Type B pancreatic cell (in vitro differentiated cells): ENCODE results near the gene TMEM163. TPM values are rescaled to one million over a fixed set of nuclear protein-coding genes. Genes with fewer than 3 reads are reported as not detected.

Experiments used
- DNase-seq: peaks from one replicate; pipeline ENCODE4 v3.0.0; 2021; ENCODE audit warnings: mixed read lengths; ENCODE audit not compliant: unreplicated experiment; ENCODE audit errors: extremely low spot score
- H3K27ac Mint-ChIP-seq: 2 replicates; pipeline ENCODE4 v1.8.0; 2021; ENCODE audit warnings: mild to moderate bottlenecking, mixed read lengths
- H3K27me3 Mint-ChIP-seq: 2 replicates; pipeline ENCODE4 v1.8.0; 2021; ENCODE audit warnings: mixed read lengths
- H3K36me3 Mint-ChIP-seq: 2 replicates; pipeline ENCODE4 v1.8.0; 2021; ENCODE audit warnings: mixed read lengths
- H3K4me1 Mint-ChIP-seq: one replicate; pipeline ENCODE4 v1.8.0; 2021; ENCODE audit warnings: mixed read lengths; ENCODE audit not compliant: unreplicated experiment
- H3K4me3 Mint-ChIP-seq: 2 replicates; pipeline ENCODE4 v1.8.0; 2021; ENCODE audit warnings: mild to moderate bottlenecking, mixed read lengths
- H3K9me3 Mint-ChIP-seq: 2 replicates; pipeline ENCODE4 v1.8.0; 2021; ENCODE audit warnings: mixed read lengths
- total RNA-seq: library from RNA; stranded (reverse); gene quantifications from 2 replicates; pipeline ENCODE4 v1.2.1, GENCODE V29; 2021; ENCODE audit warnings: low replicate concordance
- TF ChIP-seq, protein P1 (sequence below): fragments of 200-600 bp; sonication (generic); conservative IDR thresholded peaks from 2 replicates; pipeline ENCODE4 v1.5.0; 2021; ENCODE audit warnings: antibody characterized with exemption, mild to moderate bottlenecking

TMEM163 gene
- total RNA-seq, 1 donor from 2014 or later, result 4.0 TPM

DNA sequence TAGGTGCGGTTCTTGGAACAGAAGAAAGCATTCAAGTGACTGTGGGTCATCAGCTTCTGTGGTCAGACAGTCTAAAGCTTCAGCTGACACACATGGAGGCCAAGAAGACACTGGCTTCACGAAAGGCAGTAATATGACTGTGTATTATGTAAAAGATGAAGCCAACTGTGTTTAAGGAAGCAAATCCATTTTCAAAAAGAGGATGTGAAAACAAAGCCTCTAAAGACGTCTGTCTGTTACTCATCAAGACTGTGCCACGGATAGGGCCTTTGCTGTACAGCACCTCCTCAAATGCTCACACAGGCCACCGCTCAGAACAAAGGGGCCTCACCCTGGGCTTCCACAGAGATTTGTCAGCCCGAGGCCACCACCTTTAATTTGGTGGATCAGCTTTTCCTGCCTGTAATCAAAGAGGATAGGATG is 21.1 kb upstream of the TMEM163 start:
- no peak for DNase-seq
- Mint-ChIP-seq H3K4me3 (no peak overlapping the region), H3K27ac (no peak overlapping the region), H3K36me3 (no peaks in the 10 kb centered on the region), H3K4me1 (peaks cover 3% of the 10 kb centered on the region), H3K27me3 (peaks cover 8% of the 10 kb centered on the region), H3K9me3 (no peaks in the 10 kb centered on the region)
- TF ChIP-seq, protein P1, sequence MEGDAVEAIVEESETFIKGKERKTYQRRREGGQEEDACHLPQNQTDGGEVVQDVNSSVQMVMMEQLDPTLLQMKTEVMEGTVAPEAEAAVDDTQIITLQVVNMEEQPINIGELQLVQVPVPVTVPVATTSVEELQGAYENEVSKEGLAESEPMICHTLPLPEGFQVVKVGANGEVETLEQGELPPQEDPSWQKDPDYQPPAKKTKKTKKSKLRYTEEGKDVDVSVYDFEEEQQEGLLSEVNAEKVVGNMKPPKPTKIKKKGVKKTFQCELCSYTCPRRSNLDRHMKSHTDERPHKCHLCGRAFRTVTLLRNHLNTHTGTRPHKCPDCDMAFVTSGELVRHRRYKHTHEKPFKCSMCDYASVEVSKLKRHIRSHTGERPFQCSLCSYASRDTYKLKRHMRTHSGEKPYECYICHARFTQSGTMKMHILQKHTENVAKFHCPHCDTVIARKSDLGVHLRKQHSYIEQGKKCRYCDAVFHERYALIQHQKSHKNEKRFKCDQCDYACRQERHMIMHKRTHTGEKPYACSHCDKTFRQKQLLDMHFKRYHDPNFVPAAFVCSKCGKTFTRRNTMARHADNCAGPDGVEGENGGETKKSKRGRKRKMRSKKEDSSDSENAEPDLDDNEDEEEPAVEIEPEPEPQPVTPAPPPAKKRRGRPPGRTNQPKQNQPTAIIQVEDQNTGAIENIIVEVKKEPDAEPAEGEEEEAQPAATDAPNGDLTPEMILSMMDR, result no peak

DNA sequence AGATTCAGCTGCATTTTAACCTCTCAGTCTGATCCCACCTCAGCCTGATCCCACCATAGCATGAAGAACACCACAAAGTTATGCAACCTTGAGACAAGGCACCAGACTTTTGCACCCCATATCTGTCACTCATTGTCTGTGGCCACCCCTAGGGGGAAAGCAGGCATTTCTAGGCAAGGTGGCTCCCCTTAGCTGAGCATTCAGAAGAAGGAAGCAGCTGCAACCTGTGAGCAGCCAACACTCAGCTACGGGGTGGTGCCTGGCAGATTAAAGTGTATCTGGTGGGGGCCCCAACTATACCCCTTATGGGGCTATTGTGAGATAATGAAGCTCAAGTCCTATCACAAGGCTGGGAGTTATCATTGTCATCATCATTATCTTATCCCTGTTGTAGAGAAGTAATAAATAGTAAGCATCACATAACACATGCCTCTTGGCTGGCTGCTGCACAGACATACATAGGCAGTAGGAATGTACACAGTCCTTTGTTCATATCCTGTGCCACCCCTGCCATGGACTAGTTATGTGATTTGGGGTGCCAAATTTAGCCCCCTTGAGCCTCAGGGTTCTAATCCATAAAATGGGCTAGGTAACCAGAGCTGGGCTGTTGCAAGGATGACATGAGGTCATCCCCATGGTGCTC is 20.6 kb upstream of the TMEM163 start:
- no peak for DNase-seq
- TF ChIP-seq, protein P1, result no peak
- Mint-ChIP-seq H3K9me3 (no peaks in the 10 kb centered on the region), H3K27me3 (peaks cover 4% of the 10 kb centered on the region), H3K27ac (no peak overlapping the region), H3K4me1 (peaks cover 3% of the 10 kb centered on the region), H3K36me3 (no peaks in the 10 kb centered on the region), H3K4me3 (no peak overlapping the region)

DNA sequence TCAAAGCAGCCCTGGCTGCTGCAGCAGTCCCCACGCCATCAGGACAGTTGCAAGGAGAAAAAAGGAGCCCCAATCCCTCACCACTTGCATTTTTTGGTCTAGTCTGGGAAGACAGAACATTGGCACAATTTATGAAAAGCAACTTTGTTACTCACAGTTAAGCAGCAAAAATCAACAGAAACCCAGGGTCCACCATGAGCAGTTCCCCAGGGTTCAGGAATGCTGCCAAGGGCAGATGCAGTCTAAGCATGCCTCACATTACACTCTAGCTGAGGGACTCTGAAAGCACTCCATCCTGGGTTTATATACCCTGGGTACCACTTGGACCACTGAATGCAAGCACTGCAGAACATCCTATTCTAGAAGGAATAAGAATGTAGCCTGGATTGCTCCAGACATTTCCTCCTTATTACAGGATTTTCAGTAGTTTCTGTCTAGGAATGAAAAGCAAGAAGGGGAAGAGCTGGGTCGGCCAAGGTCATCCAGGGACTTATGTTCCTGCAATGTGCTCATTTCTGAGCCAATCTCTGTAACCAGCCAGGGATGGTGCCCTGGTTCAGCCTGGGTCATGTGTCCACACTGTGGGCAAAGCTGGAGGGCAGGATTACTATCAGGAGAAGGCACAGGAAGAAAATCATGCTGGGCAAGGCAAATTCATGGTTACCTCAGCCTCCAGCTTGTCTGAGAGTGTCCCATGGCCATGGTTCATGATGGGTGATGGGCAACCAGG is 19.5 kb upstream of the TMEM163 start:
- TF ChIP-seq, protein P1, result no peak
- Mint-ChIP-seq H3K36me3 (no peaks in the 10 kb centered on the region), H3K4me1 (peaks cover 3% of the 10 kb centered on the region), H3K4me3 (no peak overlapping the region), H3K9me3 (no peaks in the 10 kb centered on the region), H3K27me3 (peaks cover 4% of the 10 kb centered on the region), H3K27ac (no peak overlapping the region)
- DNase-seq, result no peak

DNA sequence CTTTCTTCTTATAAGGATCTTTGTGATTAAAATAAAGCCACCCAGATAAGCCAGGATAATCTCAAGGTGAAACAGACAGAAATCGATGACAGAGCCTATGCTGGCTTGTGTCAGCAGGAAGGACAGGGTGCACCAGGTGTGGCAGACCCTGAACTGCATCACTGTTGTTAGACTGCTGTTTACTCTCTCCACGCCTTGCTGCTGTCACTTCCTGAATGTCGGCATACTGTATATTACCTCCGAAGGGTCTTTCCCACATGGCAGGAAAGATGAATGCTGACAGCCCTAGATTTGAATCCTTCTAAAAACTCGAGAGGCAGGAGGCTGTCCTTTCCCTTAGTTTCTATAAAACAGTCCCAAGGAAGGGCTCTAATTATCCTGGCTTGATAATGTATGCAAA is 18.9 kb upstream of the TMEM163 start:
- Mint-ChIP-seq H3K4me1 (peaks cover 3% of the 10 kb centered on the region), H3K4me3 (no peak overlapping the region), H3K36me3 (no peaks in the 10 kb centered on the region), H3K27ac (no peak overlapping the region), H3K9me3 (no peaks in the 10 kb centered on the region), H3K27me3 (peaks cover 4% of the 10 kb centered on the region)
- TF ChIP-seq, protein P1, result no peak
- DNase-seq, result no peak

DNA sequence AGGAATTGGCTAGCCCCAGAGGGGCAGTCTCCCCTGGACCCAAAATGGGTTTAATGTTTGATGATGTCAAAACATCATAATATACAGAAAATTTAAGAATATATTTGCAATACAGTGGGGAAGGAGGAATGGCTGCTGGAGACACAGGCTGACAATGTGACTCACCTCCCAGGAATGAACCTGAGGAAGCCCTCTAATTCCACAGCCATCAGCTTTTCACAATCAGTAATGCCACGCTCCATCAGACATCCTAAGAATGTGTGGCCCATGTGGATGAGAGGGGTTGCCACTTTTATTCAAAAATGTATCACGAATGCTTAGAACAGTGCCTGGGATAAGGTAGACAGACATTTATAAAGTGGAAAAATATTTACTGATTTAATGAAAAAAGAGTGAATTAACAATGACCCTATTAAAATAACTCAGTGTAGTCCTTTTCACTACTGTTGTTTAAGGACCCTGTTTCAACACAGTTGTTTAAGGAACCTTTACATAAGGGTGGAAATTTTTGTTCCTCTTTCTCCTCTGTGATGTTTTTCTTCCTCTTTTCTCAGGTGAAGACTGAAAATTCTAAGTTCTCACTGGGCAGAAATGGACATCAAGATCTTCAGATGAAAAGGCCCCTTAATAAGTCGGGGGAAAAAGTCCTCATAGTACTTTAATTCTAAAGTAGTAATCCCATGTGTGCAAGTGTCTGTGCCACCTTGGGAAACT is 17.5 kb upstream of the TMEM163 start:
- H3K36me3 Mint-ChIP-seq, result no peaks in the 10 kb centered on the region
- no peaks in the 10 kb centered on the region for H3K9me3 Mint-ChIP-seq
- H3K4me1 Mint-ChIP-seq, result peaks cover 3% of the 10 kb centered on the region
- H3K27me3 Mint-ChIP-seq, result peaks cover 4% of the 10 kb centered on the region
- no peak overlapping the region for H3K27ac Mint-ChIP-seq
- DNase-seq, result no peak
- H3K4me3 Mint-ChIP-seq, result no peak overlapping the region
- TF ChIP-seq, protein P1, result no peak
